ENCODE data around the gene NDFIP2.

DNA sequence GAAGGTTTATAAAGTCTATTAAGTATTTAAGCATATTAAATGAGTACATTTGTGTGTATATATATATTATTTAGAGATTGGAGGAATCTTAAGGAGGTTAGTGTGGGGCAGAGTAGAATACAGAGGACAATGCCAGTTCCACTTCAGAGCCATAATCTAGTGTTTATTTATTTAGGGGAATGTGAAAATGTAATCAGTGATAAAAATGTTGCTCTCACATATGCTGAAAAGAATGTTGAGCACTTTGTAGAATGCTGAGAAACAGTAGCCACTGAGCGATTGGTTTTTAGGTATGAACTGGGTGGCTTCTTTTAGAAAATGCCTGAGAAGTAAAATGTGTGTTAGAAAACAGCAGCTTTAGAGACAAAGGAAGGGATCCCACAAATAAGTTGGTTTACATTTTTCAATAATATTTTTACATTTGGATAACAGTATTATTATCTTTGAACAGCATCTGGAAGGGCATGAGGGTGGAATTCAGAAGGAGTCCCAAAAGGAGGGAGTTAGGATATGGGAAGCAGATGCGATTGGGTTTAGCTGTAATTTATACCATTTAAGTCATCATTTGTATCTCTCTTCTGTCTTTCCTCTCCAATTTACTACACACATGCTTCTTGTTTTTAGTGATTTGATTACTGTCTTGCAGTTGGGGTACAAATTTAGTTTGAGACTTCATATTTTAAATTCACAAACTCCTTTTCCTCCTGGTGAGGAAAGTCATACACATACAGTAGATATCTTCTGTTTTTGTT is 68.6 kb downstream of the NDFIP2 start:
- TF ChIP-seq YY1 (IDR thresholded peaks at IDR 0.05; ENCODE audit: low read depth, low read length) = no peak
- TF ChIP-seq, protein P1, sequence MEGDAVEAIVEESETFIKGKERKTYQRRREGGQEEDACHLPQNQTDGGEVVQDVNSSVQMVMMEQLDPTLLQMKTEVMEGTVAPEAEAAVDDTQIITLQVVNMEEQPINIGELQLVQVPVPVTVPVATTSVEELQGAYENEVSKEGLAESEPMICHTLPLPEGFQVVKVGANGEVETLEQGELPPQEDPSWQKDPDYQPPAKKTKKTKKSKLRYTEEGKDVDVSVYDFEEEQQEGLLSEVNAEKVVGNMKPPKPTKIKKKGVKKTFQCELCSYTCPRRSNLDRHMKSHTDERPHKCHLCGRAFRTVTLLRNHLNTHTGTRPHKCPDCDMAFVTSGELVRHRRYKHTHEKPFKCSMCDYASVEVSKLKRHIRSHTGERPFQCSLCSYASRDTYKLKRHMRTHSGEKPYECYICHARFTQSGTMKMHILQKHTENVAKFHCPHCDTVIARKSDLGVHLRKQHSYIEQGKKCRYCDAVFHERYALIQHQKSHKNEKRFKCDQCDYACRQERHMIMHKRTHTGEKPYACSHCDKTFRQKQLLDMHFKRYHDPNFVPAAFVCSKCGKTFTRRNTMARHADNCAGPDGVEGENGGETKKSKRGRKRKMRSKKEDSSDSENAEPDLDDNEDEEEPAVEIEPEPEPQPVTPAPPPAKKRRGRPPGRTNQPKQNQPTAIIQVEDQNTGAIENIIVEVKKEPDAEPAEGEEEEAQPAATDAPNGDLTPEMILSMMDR (IDR thresholded peaks at IDR 0.05 in 2 of 3, conservative IDR thresholded peaks at IDR 0.05 in 1 of 3; ENCODE audit: control insufficient read depth in 2 of 3, extremely low read depth in 1 of 3, insufficient read depth in 1 of 3, low read depth in 3 of 3, low read length in 3 of 3) = no peak
- TF ChIP-seq TAF1 (IDR thresholded peaks at IDR 0.05; ENCODE audit: borderline replicate concordance, low read depth, low read length) = no peak
- TF ChIP-seq, protein P2, sequence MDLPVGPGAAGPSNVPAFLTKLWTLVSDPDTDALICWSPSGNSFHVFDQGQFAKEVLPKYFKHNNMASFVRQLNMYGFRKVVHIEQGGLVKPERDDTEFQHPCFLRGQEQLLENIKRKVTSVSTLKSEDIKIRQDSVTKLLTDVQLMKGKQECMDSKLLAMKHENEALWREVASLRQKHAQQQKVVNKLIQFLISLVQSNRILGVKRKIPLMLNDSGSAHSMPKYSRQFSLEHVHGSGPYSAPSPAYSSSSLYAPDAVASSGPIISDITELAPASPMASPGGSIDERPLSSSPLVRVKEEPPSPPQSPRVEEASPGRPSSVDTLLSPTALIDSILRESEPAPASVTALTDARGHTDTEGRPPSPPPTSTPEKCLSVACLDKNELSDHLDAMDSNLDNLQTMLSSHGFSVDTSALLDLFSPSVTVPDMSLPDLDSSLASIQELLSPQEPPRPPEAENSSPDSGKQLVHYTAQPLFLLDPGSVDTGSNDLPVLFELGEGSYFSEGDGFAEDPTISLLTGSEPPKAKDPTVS (IDR thresholded peaks at IDR 0.05; ENCODE audit: low read depth, low read length) = no peak
- no peak for TF ChIP-seq EZH2 (IDR thresholded peaks at IDR 0.05; ENCODE audit: borderline replicate concordance, control insufficient read depth, low read depth, low read length)
